ENCODE results near the gene LFNG. TPM values are rescaled to one million over a fixed set of nuclear protein-coding genes. Genes with fewer than 3 reads are reported as not detected.
A peak's percentile ranks its signal among the peaks of the same experiment; 100 is the strongest.

LFNG gene
- total RNA-seq, 1 donor from 2014 or later = 75.5 TPM

DNA sequence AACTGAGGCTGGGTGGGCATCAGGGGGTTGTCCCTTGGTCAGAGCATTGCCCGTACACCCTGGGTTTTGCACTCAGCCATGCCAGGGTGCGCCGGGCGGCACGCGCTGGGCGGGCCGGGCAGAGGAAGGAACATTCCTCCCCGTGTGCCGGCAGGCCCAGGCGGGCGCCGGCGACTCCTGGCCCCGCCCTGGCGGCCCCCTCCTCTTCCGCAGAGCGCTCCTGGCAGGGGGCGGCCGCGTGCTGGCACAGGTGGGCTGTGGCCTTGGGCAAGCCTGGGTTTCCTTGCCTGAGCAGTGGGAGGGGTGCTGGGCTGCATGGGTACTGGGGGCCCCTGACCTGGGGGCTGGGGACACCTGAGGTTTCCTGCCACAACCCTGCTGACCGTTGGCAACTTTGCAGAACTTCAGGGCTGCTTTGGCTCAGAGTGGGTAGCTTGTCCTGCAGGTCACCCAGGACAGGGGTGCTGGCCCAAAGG, 3.9 kb downstream of the LFNG start:
- no peaks in the 10 kb centered on the region for H3K36me3 Mint-ChIP-seq (ENCODE audit: unreplicated experiment)
- TF ChIP-seq, protein P1, sequence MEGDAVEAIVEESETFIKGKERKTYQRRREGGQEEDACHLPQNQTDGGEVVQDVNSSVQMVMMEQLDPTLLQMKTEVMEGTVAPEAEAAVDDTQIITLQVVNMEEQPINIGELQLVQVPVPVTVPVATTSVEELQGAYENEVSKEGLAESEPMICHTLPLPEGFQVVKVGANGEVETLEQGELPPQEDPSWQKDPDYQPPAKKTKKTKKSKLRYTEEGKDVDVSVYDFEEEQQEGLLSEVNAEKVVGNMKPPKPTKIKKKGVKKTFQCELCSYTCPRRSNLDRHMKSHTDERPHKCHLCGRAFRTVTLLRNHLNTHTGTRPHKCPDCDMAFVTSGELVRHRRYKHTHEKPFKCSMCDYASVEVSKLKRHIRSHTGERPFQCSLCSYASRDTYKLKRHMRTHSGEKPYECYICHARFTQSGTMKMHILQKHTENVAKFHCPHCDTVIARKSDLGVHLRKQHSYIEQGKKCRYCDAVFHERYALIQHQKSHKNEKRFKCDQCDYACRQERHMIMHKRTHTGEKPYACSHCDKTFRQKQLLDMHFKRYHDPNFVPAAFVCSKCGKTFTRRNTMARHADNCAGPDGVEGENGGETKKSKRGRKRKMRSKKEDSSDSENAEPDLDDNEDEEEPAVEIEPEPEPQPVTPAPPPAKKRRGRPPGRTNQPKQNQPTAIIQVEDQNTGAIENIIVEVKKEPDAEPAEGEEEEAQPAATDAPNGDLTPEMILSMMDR (IDR thresholded peaks at IDR 0.05; ENCODE audit: partially characterized antibody, unreplicated experiment) = no peak
- H3K4me3 Mint-ChIP-seq (ENCODE audit: unreplicated experiment) = peak overlapping the region; percentile 81

GRCh38 chr7:2523941-2524807, 4.6 kb downstream of the LFNG start:
- no peak overlapping the region for H3K4me3 Mint-ChIP-seq (ENCODE audit: unreplicated experiment)
- DNase-seq = peak; percentile 52
- H3K36me3 Mint-ChIP-seq (ENCODE audit: unreplicated experiment) = no peaks in the 10 kb centered on the region
- peaks cover 11% of the 10 kb centered on the region for H3K27me3 Mint-ChIP-seq (ENCODE audit: unreplicated experiment)
- H3K4me1 Mint-ChIP-seq (ENCODE audit: low read depth, unreplicated experiment) = peaks cover 9% of the 10 kb centered on the region
- TF ChIP-seq, protein P1 (IDR thresholded peaks at IDR 0.05; ENCODE audit: partially characterized antibody, unreplicated experiment) = no peak
- H3K27ac Mint-ChIP-seq (ENCODE audit: unreplicated experiment) = no peak overlapping the region
- H3K9me3 Mint-ChIP-seq (ENCODE audit: unreplicated experiment) = peaks cover 5% of the 10 kb centered on the region

More for the DNA sequence above, 3.9 kb downstream of the LFNG start:
- H3K4me1 Mint-ChIP-seq (ENCODE audit: low read depth, unreplicated experiment) = peaks cover 9% of the 10 kb centered on the region
- peaks cover 7% of the 10 kb centered on the region for H3K9me3 Mint-ChIP-seq (ENCODE audit: unreplicated experiment)
- no peak for DNase-seq
- H3K27ac Mint-ChIP-seq (ENCODE audit: unreplicated experiment) = peak overlapping the region; percentile 66
- H3K27me3 Mint-ChIP-seq (ENCODE audit: unreplicated experiment) = peaks cover 12% of the 10 kb centered on the region

GRCh38 chr7:2524808-2525657, 5.5 kb downstream of the LFNG start:
- TF ChIP-seq, protein P1 (IDR thresholded peaks at IDR 0.05; ENCODE audit: partially characterized antibody, unreplicated experiment) = no peak
- Mint-ChIP-seq H3K36me3 (ENCODE audit: unreplicated experiment) (no peaks in the 10 kb centered on the region), H3K4me3 (ENCODE audit: unreplicated experiment) (no peak overlapping the region), H3K9me3 (ENCODE audit: unreplicated experiment) (peaks cover 5% of the 10 kb centered on the region), H3K27me3 (ENCODE audit: unreplicated experiment) (peaks cover 10% of the 10 kb centered on the region), H3K4me1 (ENCODE audit: low read depth, unreplicated experiment) (peaks cover 9% of the 10 kb centered on the region), H3K27ac (ENCODE audit: unreplicated experiment) (no peak overlapping the region)
- no peak for DNase-seq

DNA sequence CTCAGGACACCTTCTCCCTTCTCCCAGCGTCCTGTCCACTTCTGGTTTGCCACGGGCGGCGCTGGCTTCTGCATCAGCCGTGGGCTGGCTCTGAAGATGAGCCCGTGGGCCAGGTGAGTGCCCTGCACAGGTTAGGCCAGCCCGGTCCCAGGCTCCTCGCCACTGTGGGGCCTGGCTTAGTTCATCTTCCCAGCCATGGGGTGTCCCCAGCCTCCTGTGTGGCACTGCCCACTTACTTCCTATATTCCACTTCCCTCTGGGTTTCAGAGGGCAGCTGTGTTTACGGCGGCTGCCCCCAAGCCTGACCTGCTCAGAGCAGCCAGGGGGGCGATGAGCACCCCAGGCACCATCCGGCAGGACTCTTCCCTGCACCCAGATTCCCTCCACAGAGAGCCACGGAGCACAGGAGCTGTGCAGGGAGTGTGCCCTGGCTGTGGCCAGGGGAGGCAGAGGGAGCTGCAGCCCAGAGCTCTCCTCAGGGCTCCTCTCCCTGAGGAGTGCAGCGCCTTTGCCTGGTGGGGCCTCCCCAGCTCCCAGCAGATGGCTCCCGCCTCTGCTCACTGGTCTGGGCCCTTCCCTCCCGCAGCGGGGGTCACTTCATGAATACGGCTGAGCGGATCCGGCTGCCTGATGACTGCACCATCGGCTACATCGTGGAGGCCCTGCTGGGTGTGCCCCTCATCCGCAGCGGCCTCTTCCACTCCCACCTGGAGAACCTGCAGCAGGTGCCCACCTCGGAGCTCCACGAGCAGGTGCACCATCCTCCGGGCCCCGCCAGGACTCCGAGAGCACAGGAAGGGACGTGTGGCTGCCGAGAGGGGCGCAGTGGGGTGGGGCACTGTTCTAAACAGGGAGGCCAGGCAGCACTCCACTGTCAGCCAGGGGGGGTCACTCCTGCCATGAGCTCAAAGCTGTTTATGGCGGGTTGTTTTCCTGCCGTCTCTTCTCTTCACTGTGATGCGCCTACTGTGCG, 6.4 kb downstream of the LFNG start:
- no peaks in the 10 kb centered on the region for H3K36me3 Mint-ChIP-seq (ENCODE audit: unreplicated experiment)
- TF ChIP-seq, protein P1 (IDR thresholded peaks at IDR 0.05; ENCODE audit: partially characterized antibody, unreplicated experiment) = no peak
- DNase-seq = no peak
- H3K27me3 Mint-ChIP-seq (ENCODE audit: unreplicated experiment) = peaks cover 6% of the 10 kb centered on the region
- H3K4me1 Mint-ChIP-seq (ENCODE audit: low read depth, unreplicated experiment) = peaks cover 9% of the 10 kb centered on the region
- no peaks in the 10 kb centered on the region for H3K9me3 Mint-ChIP-seq (ENCODE audit: unreplicated experiment)
- H3K27ac Mint-ChIP-seq (ENCODE audit: unreplicated experiment) = no peak overlapping the region
- peak overlapping the region; percentile 46 for H3K4me3 Mint-ChIP-seq (ENCODE audit: unreplicated experiment)

All from glutamatergic neuron (in vitro differentiated cells).